Immature natural killer cell (primary cell): ENCODE results near the gene TNNI3K. TPM values are rescaled to one million over a fixed set of nuclear protein-coding genes. Genes with fewer than 3 reads are reported as not detected.
A peak's percentile ranks its signal among the peaks of the same experiment; 100 is the strongest.

ENCODE experiments used
- DNase-seq, 3 donors: peaks; one replicate each; pipeline ENCODE4 v3.0.0; 2022; ENCODE audit warnings: mixed read lengths in 1 of 3
- H3K27ac Mint-ChIP-seq, 6 donors: one replicate each; pipeline ENCODE4 v1.8.0; 2020; ENCODE audit warnings: mixed read lengths in 6 of 6, mild to moderate bottlenecking in 5 of 6, inconsistent platforms in 4 of 6, moderate library complexity in 3 of 6
- H3K27me3 Mint-ChIP-seq, 3 donors: one replicate each; pipeline ENCODE4 v1.8.0; 2020 to 2021; ENCODE audit warnings: low read depth in 3 of 3, mild to moderate bottlenecking in 3 of 3, mixed read lengths in 3 of 3, moderate library complexity in 3 of 3, inconsistent platforms in 1 of 3
- H3K36me3 Mint-ChIP-seq, 3 donors: one replicate each; pipeline ENCODE4 v1.8.0; 2020; ENCODE audit warnings: mixed read lengths in 3 of 3, inconsistent platforms in 2 of 3, mild to moderate bottlenecking in 2 of 3
- H3K4me1 Mint-ChIP-seq, 2 donors: one replicate each; pipeline ENCODE4 v1.8.0; 2020; ENCODE audit warnings: inconsistent platforms in 2 of 2, mild to moderate bottlenecking in 2 of 2, mixed read lengths in 2 of 2, moderate library complexity in 1 of 2
- H3K4me3 Mint-ChIP-seq, 5 donors: one replicate each; pipeline ENCODE4 v1.8.0; 2020; ENCODE audit warnings: mild to moderate bottlenecking in 5 of 5, mixed read lengths in 5 of 5, inconsistent platforms in 3 of 5, moderate library complexity in 3 of 5
- H3K9me3 Mint-ChIP-seq, 6 donors: one replicate each; pipeline ENCODE4 v1.8.0; 2020; ENCODE audit warnings: mild to moderate bottlenecking in 6 of 6, mixed read lengths in 6 of 6, inconsistent platforms in 4 of 6, moderate library complexity in 3 of 6
- polyA plus RNA-seq, 3 donors: library from polyadenylated mRNA; unstranded; fragments of 300-500 nt; fragmentation: Illumina TruSeq; gene quantifications; one replicate each; pipeline ENCODE4 v1.2.3, GENCODE V29; 2021

Gene TNNI3K
- polyA plus RNA-seq, 3 donors from 2014 or later, result not detected

DNA sequence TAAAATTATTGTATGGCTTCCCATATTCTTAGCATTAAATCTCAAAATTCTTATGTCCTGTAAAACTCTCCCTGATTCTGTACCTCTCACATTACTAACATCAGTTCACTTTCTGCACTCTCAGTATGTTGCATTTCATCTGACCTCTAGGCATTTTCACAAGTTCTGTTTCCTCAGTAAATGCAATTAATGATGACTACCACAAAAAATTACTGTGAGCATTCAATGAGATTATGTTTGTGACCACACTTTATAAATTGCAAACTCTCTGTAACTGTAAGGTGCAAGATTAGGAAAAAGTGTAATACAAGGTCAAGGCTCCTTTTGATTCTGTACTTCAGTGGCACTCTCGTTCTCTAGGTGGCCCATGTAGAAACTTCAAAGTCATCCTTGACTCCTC is 216.8 kb downstream of the TNNI3K start:
- no peak overlapping the region for H3K27ac Mint-ChIP-seq
- no peak overlapping the region for H3K4me3 Mint-ChIP-seq
- peaks cover 0 to 7% (median 3%) of the 10 kb centered on the region in 6 donors for H3K9me3 Mint-ChIP-seq
- no peaks in the 10 kb centered on the region for H3K4me1 Mint-ChIP-seq
- peaks cover 0 to 4% (median 3%) of the 10 kb centered on the region in 3 donors for H3K27me3 Mint-ChIP-seq
- no peak for DNase-seq
- H3K36me3 Mint-ChIP-seq, result no peaks in the 10 kb centered on the region

DNA sequence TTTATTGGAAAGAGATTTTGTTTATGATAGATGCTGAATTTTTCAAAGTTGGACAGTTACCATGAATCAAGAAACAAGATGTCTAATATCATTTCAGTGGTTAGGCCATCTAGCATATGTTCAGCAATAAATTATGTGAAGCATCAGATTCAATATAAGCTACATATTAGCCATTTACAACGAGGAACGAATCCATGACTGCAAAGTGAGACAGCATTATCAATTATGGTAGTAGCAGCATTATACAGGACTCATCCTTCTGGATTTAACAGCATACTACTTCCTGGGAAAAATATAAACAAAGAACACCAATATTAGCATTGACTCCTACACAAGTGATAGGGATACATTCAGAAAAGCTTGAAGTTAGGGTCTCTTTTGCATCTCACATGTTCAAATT is 218.1 kb downstream of the TNNI3K start:
- no peak for DNase-seq
- no peaks in the 10 kb centered on the region for H3K36me3 Mint-ChIP-seq
- H3K4me3 Mint-ChIP-seq, result no peak overlapping the region
- no peaks in the 10 kb centered on the region for H3K4me1 Mint-ChIP-seq
- no peak overlapping the region for H3K27ac Mint-ChIP-seq
- peaks cover 0 to 4% (median 3%) of the 10 kb centered on the region in 3 donors for H3K27me3 Mint-ChIP-seq
- peaks cover 0 to 7% (median 3%) of the 10 kb centered on the region in 6 donors for H3K9me3 Mint-ChIP-seq

GRCh38 chr1:74455390-74455789 is 220.2 kb downstream of the TNNI3K start:
- H3K27ac Mint-ChIP-seq, result no peak overlapping the region
- H3K27me3 Mint-ChIP-seq, result peaks cover 0 to 3% (median 2%) of the 10 kb centered on the region in 3 donors
- H3K9me3 Mint-ChIP-seq, result peaks cover 0 to 7% (median 2%) of the 10 kb centered on the region in 6 donors
- H3K36me3 Mint-ChIP-seq, result no peaks in the 10 kb centered on the region
- DNase-seq, result no peak
- no peaks in the 10 kb centered on the region for H3K4me1 Mint-ChIP-seq
- H3K4me3 Mint-ChIP-seq, result no peak overlapping the region

DNA sequence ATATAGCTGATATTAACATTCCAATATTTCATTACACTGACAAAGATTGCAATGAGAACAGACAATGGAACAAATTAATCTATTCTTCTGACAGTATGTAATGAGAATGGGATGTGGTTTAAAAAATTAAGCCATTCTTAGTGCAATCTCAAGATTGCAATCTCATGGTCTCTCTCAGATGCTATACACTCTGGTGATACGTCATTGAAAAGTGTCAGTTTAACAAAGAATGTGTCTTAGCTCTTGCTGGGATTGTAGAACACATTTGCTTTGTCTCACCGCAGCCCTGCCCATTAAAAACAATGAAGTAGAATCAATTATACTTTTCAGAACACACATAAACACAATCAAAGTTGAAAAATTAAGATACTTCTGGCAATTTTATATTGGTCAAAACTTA is 222.1 kb downstream of the TNNI3K start:
- Mint-ChIP-seq H3K4me1 (no peaks in the 10 kb centered on the region), H3K27me3 (peaks cover 0 to 3% (median 0%) of the 10 kb centered on the region in 3 donors), H3K9me3 (peaks cover 0 to 4% (median 0%) of the 10 kb centered on the region in 6 donors), H3K4me3 (no peak overlapping the region), H3K36me3 (no peaks in the 10 kb centered on the region), H3K27ac (no peak overlapping the region)
- no peak for DNase-seq

DNA sequence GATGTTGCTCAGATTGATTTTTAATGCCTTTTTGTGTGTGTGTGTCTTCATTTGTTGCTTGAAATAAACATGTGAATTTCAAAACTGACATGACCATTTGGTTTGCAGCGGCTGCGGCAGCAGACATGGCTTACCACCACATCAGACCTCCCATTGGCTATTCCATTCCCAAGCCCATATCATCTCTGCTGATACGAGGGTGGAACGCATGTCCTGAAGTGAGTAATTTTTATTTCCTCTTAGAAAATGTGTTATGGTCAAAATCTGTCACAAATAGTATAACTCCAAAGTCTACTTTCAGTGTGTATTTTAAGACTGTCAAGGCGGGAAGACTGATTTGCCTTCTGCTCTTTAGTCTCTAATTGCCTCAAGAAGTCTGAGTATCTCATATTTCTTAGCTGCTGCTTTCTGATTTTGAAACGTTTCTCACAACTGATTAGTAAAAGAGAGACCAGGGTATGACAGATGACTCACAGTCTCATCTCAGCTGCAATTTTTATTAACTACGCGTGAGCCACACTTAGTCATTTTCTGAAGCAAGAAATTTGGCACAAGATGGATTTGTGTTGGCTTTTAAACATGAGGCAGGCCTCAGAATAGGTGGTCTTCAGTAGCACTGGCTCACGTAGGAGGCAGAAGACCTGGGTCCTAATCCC is 228.3 kb downstream of the TNNI3K start:
- Mint-ChIP-seq H3K27me3 (peaks cover 0 to 2% (median 0%) of the 10 kb centered on the region in 3 donors), H3K4me3 (no peak overlapping the region), H3K4me1 (no peaks in the 10 kb centered on the region)

GRCh38 chr1:74464037-74464436 is 228.8 kb downstream of the TNNI3K start:
- H3K4me1 Mint-ChIP-seq, result no peaks in the 10 kb centered on the region
- no peaks in the 10 kb centered on the region for H3K36me3 Mint-ChIP-seq
- peaks cover 0 to 4% (median 0%) of the 10 kb centered on the region in 6 donors for H3K9me3 Mint-ChIP-seq
- H3K27me3 Mint-ChIP-seq, result peaks cover 0 to 2% (median 0%) of the 10 kb centered on the region in 3 donors
- no peak overlapping the region for H3K27ac Mint-ChIP-seq
- no peak overlapping the region for H3K4me3 Mint-ChIP-seq
- DNase-seq, result no peak

More for the DNA sequence above, 228.3 kb downstream of the TNNI3K start:
- Mint-ChIP-seq H3K27ac (no peak overlapping the region), H3K36me3 (no peaks in the 10 kb centered on the region), H3K9me3 (peaks cover 0 to 4% (median 0%) of the 10 kb centered on the region in 6 donors)
- DNase-seq, result no peak

DNA sequence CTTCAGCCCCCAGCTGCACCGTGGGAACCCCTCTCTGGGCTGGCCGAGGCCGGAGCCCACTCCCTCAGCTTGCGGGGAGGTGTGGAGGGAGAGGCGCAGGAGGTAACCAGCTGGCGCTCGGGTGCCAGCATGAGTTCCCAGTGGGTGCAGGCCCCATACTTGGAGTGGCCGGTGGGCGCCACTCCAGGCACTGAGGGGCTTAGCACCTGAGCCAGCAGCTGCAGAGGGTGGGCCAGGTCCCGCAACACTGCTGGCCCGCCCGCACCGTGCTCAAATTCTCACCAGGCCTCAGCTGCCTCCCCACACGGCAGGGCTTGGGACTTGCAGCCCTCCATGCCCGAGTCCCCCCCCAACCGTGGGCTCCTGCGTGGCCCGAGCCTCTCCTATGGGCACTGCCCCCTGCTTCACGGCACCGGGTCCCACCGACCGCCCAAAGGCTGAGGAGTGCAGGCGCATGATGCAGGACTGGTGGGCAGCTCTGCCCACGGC is 230.1 kb downstream of the TNNI3K start:
- Mint-ChIP-seq H3K36me3 (no peaks in the 10 kb centered on the region), H3K4me1 (no peaks in the 10 kb centered on the region), H3K27me3 (peaks cover 0 to 2% (median 0%) of the 10 kb centered on the region in 3 donors), H3K27ac (no peak overlapping the region), H3K4me3 (no peak overlapping the region), H3K9me3 (peaks cover 0 to 4% (median 0%) of the 10 kb centered on the region in 6 donors)
- no peak for DNase-seq

DNA sequence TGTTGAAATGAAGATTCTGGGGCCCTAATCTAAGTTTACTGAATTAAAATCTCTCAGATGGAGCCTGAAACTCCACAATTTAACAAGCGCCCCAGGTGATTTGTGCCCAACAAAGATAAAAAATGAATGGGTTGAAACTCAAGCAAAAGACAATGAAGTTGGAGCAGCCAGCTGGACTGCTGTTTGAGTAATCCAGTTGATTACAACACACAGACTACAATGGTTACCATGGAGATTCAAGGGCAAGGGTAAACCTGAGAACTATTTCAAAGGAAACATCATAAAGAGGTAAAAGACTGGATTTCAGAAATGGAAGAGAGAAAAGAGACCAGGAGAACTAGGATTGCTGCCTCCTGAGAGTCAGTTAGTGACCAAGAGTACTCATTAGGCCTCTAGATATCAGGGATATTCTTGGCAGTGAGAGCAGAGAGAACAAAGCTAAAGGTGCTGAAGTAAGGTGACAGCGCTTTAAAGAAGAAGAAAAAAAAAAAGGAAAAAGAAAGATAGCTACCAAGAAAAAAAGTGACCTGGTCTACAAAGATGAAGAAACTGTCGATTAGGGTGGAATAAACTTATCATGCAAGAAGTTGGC is 232.7 kb downstream of the TNNI3K start:
- H3K27ac Mint-ChIP-seq, result no peak overlapping the region
- DNase-seq, result no peak
- peaks cover 0 to 2% (median 0%) of the 10 kb centered on the region in 3 donors for H3K27me3 Mint-ChIP-seq
- H3K36me3 Mint-ChIP-seq, result no peaks in the 10 kb centered on the region
- peaks cover 0 to 4% (median 0%) of the 10 kb centered on the region in 6 donors for H3K9me3 Mint-ChIP-seq
- no peak overlapping the region for H3K4me3 Mint-ChIP-seq
- no peaks in the 10 kb centered on the region for H3K4me1 Mint-ChIP-seq

DNA sequence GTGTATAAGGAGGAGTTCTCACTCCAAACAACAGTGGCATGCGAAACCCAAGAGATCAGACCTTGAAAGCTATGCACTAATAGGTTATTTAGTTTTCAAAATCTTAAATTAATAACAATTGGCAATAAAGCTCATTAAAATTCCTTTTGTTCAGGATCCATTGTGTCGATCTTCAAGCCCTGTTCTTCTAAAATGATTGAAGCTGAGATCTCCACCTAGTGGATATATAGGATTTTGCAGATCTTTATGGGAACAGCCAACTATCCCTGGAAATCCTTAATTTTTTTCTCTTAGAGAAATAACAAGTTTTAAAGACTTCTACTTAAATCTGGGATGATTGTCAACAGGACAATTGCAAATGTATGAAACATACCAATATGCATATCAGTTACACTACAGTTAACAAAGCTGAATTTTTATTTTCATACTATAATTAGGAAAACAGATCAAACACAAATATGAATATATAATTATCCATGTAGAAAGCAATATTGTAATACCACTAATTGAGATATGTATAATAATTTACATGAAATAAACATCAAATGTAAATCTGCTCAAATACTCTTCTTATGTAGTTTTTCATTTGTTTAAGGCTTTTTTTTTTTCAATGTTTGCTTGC is 233.9 kb downstream of the TNNI3K start:
- H3K4me1 Mint-ChIP-seq, result no peaks in the 10 kb centered on the region
- peaks cover 0 to 4% (median 0%) of the 10 kb centered on the region in 6 donors for H3K9me3 Mint-ChIP-seq
- peaks cover 0 to 2% (median 0%) of the 10 kb centered on the region in 3 donors for H3K27me3 Mint-ChIP-seq
- H3K4me3 Mint-ChIP-seq, result no peak overlapping the region
- H3K27ac Mint-ChIP-seq, result no peak overlapping the region
- no peaks in the 10 kb centered on the region for H3K36me3 Mint-ChIP-seq
- no peak for DNase-seq

- no peak for DNase-seq
- Mint-ChIP-seq H3K4me3 (no peak overlapping the region), H3K4me1 (no peaks in the 10 kb centered on the region), H3K27me3 (peaks cover 0 to 2% (median 0%) of the 10 kb centered on the region in 3 donors), H3K27ac (no peak overlapping the region), H3K36me3 (no peaks in the 10 kb centered on the region), H3K9me3 (peaks cover 0 to 3% (median 0%) of the 10 kb centered on the region in 6 donors)
These were observed 235.1 kb downstream of the TNNI3K start for GRCh38 chr1:74470251-74470650.

- Mint-ChIP-seq H3K27me3 (peaks cover 0 to 2% (median 0%) of the 10 kb centered on the region in 3 donors), H3K4me1 (no peaks in the 10 kb centered on the region), H3K27ac (peak overlapping the region in 1 of 6 donors; percentile 2), H3K4me3 (no peak overlapping the region), H3K9me3 (peaks cover 0 to 4% (median 0%) of the 10 kb centered on the region in 6 donors), H3K36me3 (no peaks in the 10 kb centered on the region)
- no peak for DNase-seq
These were observed 235.7 kb downstream of the TNNI3K start for GRCh38 chr1:74470936-74471335.

GRCh38 chr1:74471470-74471869 is 236.3 kb downstream of the TNNI3K start:
- no peak overlapping the region for H3K4me3 Mint-ChIP-seq
- no peak overlapping the region for H3K27ac Mint-ChIP-seq
- H3K36me3 Mint-ChIP-seq, result no peaks in the 10 kb centered on the region
- H3K27me3 Mint-ChIP-seq, result peaks cover 0 to 2% (median 0%) of the 10 kb centered on the region in 3 donors
- H3K9me3 Mint-ChIP-seq, result peaks cover 0 to 4% (median 0%) of the 10 kb centered on the region in 6 donors
- no peaks in the 10 kb centered on the region for H3K4me1 Mint-ChIP-seq
- DNase-seq, result no peak

DNA sequence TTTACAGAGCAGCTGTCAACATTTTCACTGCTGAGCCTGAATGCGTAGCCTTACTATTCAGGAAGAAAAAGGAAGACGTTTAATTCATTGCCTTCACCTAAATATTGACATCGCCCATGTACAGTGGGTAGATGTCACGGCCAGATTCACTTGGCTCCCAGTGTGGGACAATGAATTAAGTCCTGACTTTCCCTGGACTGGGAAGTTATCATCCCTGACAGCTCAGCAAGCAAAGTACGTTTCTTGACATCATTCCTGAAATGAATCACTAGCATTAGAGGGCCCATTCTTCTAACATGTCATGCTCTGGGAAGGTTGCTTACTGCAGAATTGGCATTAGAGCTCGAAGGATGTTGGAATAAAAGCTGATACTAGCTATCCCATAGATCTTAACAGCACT is 239.4 kb downstream of the TNNI3K start:
- no peak overlapping the region for H3K27ac Mint-ChIP-seq
- DNase-seq, result no peak
- H3K36me3 Mint-ChIP-seq, result no peaks in the 10 kb centered on the region
- no peaks in the 10 kb centered on the region for H3K4me1 Mint-ChIP-seq
- peaks cover 0 to 2% (median 0%) of the 10 kb centered on the region in 6 donors for H3K9me3 Mint-ChIP-seq
- no peaks in the 10 kb centered on the region for H3K27me3 Mint-ChIP-seq
- no peak overlapping the region for H3K4me3 Mint-ChIP-seq

DNA sequence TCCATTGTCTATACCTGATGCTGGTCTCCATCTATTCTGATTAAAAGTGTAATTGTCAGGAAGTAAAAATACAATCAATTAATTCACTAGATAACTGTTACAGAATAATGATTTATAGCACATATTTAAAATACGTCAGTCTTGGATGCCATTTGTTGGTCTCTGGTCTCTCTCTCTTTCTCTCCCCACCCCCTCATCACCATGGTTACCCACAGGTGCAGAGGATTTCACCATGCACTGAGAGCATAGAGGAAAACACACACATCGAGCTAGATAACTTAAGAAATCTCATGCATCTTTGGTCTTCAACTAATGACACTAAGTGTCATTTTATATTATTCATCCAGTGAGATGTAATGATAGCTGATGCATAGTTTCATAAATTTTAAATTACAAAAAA is 243.8 kb downstream of the TNNI3K start:
- no peak overlapping the region for H3K27ac Mint-ChIP-seq
- no peaks in the 10 kb centered on the region for H3K36me3 Mint-ChIP-seq
- no peak overlapping the region for H3K4me3 Mint-ChIP-seq
- H3K4me1 Mint-ChIP-seq, result no peaks in the 10 kb centered on the region
- peaks cover 0 to 3% (median 2%) of the 10 kb centered on the region in 3 donors for H3K27me3 Mint-ChIP-seq
- DNase-seq, result no peak
- H3K9me3 Mint-ChIP-seq, result peaks cover 0 to 2% (median 0%) of the 10 kb centered on the region in 6 donors
